Measurements from ENCODE around the gene HMGXB3.

HMGXB3 gene

GRCh38 chr5:150085950-150086715 lies 85.6 kb downstream of the HMGXB3 start, which contains the start of gene CSF1R:
CSF1R (minus strand) TSS chr5:150086554; CDS start chr5:150086427, 127 bp downstream.
- no peak for DNase-seq (ENCODE audit: low read depth, low spot score)

DNA sequence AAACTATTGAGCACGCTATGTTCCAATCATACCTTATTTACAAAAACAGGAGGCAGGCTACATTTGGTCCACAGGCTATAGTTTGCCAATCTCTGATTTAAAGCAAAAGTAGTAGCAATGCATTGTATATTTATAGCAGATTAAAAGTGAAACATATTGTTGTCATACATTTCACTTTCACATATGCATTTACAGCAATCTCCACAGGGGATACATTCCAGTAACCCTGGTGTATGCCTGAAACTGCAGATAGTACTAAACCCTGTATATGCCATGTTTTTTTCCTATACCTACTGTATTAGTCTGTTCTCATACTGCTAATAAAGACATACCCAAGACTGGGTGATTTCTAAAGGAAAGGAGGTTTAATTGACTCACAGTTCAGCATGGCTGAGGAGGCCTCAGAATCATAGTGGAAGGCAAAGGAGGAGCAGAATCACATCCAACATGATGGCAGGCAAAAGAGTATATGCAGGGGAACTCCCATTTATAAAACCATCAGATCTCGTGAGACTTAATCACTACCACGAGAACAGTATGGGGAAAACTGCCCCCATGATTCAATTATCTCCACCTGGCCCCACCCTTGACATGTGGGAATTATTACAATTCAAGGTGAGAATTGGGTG lies 91.7 kb downstream of the HMGXB3 start:
- no peak for DNase-seq (ENCODE audit: low read depth, low spot score)

DNA sequence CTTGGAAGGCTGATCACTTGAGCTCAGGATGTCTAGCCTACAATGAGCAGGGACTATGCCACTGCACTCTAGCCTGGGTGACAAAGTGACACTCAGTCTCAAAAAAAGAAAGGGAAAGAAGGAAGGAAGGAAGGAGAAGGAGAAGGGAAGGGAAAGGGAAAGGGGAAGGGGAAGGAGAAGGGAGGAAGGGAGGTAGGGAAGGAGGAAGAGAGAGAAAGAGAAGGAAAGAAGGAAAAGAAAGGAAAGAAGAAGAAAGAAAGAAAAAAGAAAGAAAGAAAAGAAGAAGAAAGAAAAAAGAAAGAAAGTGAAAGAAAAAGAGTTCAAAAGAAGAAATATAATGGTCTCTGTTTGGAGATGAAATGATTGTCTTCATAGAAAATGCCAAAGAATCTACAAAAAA lies 96.6 kb downstream of the HMGXB3 start:
- no peak for DNase-seq (ENCODE audit: low read depth, low spot score)

- no peak for DNase-seq (ENCODE audit: low read depth, low spot score)
These were observed 100.5 kb downstream of the HMGXB3 start for GRCh38 chr5:150101023-150101422.

Measured in iPS DF 19.7 (cell line).